Uterus (tissue), 4 donors: ENCODE measurements around the gene TRAPPC12. TPM values are rescaled to one million over a fixed set of nuclear protein-coding genes. Genes with fewer than 3 reads are reported as not detected.
"Not testable (repeated sequence)": the region's sequence is repeated elsewhere in the genome, so short reads cannot be mapped to it uniquely, and the experiment has no call there.

Experiments used
- DNase-seq, 2 donors: peaks; one replicate each; pipeline ENCODE4 v3.0.0-alpha.2; 2019 to 2020
- H3K27ac ChIP-seq, 2 donors: fragments of 200-600 bp; sonication (generic); 1 replicate in 1 of 2; 2 replicates in 1 of 2; pipeline ENCODE4 v1.5.1; 2016 to 2018
- H3K27me3 ChIP-seq, 2 donors: fragments of 200-600 bp; sonication (generic); one replicate each; pipeline ENCODE4 v1.5.1; 2018 to 2019; ENCODE audit warnings: control low read depth in 1 of 2
- H3K36me3 ChIP-seq, 2 donors: fragments of 200-600 bp; sonication (generic); one replicate each; pipeline ENCODE4 v1.5.1; 2019; ENCODE audit warnings: control low read depth in 1 of 2
- H3K4me1 ChIP-seq, 2 donors: fragments of 200-600 bp; sonication (generic); one replicate each; pipeline ENCODE4 v1.5.1; 2018 to 2019; ENCODE audit warnings: control low read depth in 1 of 2
- H3K4me3 ChIP-seq, 2 donors: fragments of 200-600 bp; sonication (generic); 1 replicate in 1 of 2; 2 replicates in 1 of 2; pipeline ENCODE4 v1.5.1; 2018 to 2019; ENCODE audit warnings: mild to moderate bottlenecking in 1 of 2
- H3K9me3 ChIP-seq, 2 donors: fragments of 200-600 bp; sonication (generic); one replicate each; pipeline ENCODE4 v1.5.1; 2019; ENCODE audit warnings: control low read depth in 1 of 2
- POLR2A ChIP-seq, 2 donors: fragments of 450-650 bp; IDR thresholded peaks; one replicate each; pipeline ENCODE4 v1.6.1; 2016; ENCODE audit warnings: antibody characterized with exemption in 2 of 2, mild to moderate bottlenecking in 1 of 2, moderate library complexity in 1 of 2
- intact Hi-C: fragments of 100-400 bp; cut with DNase I; formaldehyde crosslinking; loops from one replicate; pipeline ENCODE4 v1.15.1; 2023; ENCODE audit warnings: low total_unique reads
- total RNA-seq, 4 donors: library from RNA; depleted of rRNA in 3 of 4; stranded (reverse); fragments of >200 nt in 3 of 4; gene quantifications; one replicate each; pipeline versions ENCODE4 v1.1.0 to v1.2.4, GENCODE V29; 2014 to 2023
- TF ChIP-seq, protein P1 (sequence below), 4 experiments: fragments of 200-600 bp in 2 of 4; fragments of 450-650 bp in 2 of 4; sonication (generic) in 2 of 4; IDR thresholded peaks; one replicate each; pipeline ENCODE4 v1.5.1; 2016 to 2019; ENCODE audit warnings: antibody characterized with exemption in 4 of 4, mild to moderate bottlenecking in 2 of 4, moderate library complexity in 1 of 4
- donor health status: DM: yes; HTN: yes; CAD: no.

The TRAPPC12 gene
- total RNA-seq, 4 donors from 2014 or later, result 15.6 to 149 (median 66.5) TPM

- TF ChIP-seq, protein P1, sequence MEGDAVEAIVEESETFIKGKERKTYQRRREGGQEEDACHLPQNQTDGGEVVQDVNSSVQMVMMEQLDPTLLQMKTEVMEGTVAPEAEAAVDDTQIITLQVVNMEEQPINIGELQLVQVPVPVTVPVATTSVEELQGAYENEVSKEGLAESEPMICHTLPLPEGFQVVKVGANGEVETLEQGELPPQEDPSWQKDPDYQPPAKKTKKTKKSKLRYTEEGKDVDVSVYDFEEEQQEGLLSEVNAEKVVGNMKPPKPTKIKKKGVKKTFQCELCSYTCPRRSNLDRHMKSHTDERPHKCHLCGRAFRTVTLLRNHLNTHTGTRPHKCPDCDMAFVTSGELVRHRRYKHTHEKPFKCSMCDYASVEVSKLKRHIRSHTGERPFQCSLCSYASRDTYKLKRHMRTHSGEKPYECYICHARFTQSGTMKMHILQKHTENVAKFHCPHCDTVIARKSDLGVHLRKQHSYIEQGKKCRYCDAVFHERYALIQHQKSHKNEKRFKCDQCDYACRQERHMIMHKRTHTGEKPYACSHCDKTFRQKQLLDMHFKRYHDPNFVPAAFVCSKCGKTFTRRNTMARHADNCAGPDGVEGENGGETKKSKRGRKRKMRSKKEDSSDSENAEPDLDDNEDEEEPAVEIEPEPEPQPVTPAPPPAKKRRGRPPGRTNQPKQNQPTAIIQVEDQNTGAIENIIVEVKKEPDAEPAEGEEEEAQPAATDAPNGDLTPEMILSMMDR (IDR thresholded peaks at IDR 0.05), result no peak
- TF ChIP-seq POLR2A (IDR thresholded peaks at IDR 0.05), result no peak
- DNase-seq, result no peak
- Histone ChIP-seq H3K27ac (no peak overlapping the region), H3K4me1 (no peaks in the 10 kb centered on the region), H3K9me3 (no peaks in the 10 kb centered on the region), H3K27me3 (no peaks in the 10 kb centered on the region), H3K36me3 (no peaks in the 10 kb centered on the region), H3K4me3 (no peak overlapping the region)
- intact Hi-C loops, result no loop called here
These were observed 63.6 kb downstream of the TRAPPC12 start for GRCh38 chr2:3443083-3443482.

DNA sequence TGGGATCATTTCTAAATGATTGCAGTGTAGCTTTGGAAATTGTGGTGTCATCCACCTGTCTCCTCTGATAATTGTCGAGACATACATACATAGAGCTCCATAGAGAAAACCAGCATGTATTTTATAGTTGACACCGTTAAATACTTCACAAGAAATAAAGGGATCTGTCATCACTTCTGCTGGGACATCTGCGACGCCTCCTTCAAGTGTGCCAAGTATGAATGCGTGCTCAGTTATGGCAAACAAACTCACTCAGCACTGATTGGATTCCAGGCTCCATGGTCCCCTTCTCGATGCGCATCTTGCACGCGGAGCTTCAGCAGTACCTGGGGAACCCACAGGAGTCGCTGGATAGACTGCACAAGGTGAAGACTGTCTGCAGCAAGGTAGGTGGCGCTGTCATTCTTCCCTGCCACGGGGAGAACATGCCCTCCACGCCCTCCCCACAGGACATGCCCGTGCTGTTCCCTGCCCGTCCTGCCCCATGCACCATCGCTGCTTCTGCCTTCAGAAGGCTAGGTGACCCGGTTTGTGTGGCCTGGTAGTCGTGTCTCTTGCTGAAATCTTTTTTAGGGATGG lies 64.1 kb downstream of the TRAPPC12 start:
- DNase-seq, result no peak
- no peaks in the 10 kb centered on the region for H3K27me3 ChIP-seq
- no peaks in the 10 kb centered on the region for H3K36me3 ChIP-seq
- intact Hi-C loops, result no loop called here
- no peak overlapping the region for H3K4me3 ChIP-seq
- H3K4me1 ChIP-seq, result no peaks in the 10 kb centered on the region
- TF ChIP-seq POLR2A (IDR thresholded peaks at IDR 0.05), result no peak
- TF ChIP-seq, protein P1 (IDR thresholded peaks at IDR 0.05), result no peak
- H3K27ac ChIP-seq, result no peak overlapping the region
- no peaks in the 10 kb centered on the region for H3K9me3 ChIP-seq

GRCh38 chr2:3445891-3446290 lies 66.4 kb downstream of the TRAPPC12 start:
- intact Hi-C loops, result no loop called here
- H3K27ac ChIP-seq, result no peak overlapping the region
- no peak for DNase-seq

GRCh38 chr2:3446381-3446780 lies 66.9 kb downstream of the TRAPPC12 start:
- no peaks in the 10 kb centered on the region for H3K27me3 ChIP-seq
- DNase-seq, result no peak
- TF ChIP-seq, protein P1 (IDR thresholded peaks at IDR 0.05), result no peak
- TF ChIP-seq POLR2A (IDR thresholded peaks at IDR 0.05), result no peak
- H3K36me3 ChIP-seq, result no peaks in the 10 kb centered on the region
- no peak overlapping the region for H3K4me3 ChIP-seq
- intact Hi-C loops, result no loop called here
- H3K27ac ChIP-seq, result no peak overlapping the region
- no peaks in the 10 kb centered on the region for H3K9me3 ChIP-seq
- no peaks in the 10 kb centered on the region for H3K4me1 ChIP-seq

More at GRCh38 chr2:3445891-3446290, 66.4 kb downstream of the TRAPPC12 start:
- no peak for TF ChIP-seq POLR2A (IDR thresholded peaks at IDR 0.05)
- TF ChIP-seq, protein P1 (IDR thresholded peaks at IDR 0.05), result no peak
- no peaks in the 10 kb centered on the region for H3K36me3 ChIP-seq
- no peak overlapping the region for H3K4me3 ChIP-seq
- H3K4me1 ChIP-seq, result no peaks in the 10 kb centered on the region
- no peaks in the 10 kb centered on the region for H3K27me3 ChIP-seq
- H3K9me3 ChIP-seq, result no peaks in the 10 kb centered on the region

- H3K27me3 ChIP-seq, H3K4me1 ChIP-seq, DNase-seq, H3K27ac ChIP-seq, H3K36me3 ChIP-seq, intact Hi-C loops, H3K9me3 ChIP-seq, H3K4me3 ChIP-seq: not testable (repeated sequence)
These were observed 67.7 kb downstream of the TRAPPC12 start for GRCh38 chr2:3447186-3447585.
